IMR-90 (cell line): ENCODE measurements around the gene LYRM2. TPM values are rescaled to one million over a fixed set of nuclear protein-coding genes. Genes with fewer than 3 reads are reported as not detected.

Experiments
- ATAC-seq: fragments of 200-7000 bp; cut with Tn5 transposase; 2 replicates; pipeline ENCODE4 v1.9.1; 2020; ENCODE audit warnings: low read depth, mild to moderate bottlenecking, moderate library complexity
- BruUV-seq: library from RNA; stranded (reverse); fragments of 400-500 nt; replicated peaks from 2 replicates; lab custom pipeline; 2021; lab: Mats Ljungman, UMichigan
- CTCF ChIA-PET: fragments of 300-600 bp; formaldehyde crosslinking; extraction: SDS; loops from one replicate; lab custom pipeline; 2021; ENCODE audit warnings: antibody characterized with exemption; lab: Yijun Ruan, JAX
- POLR2A ChIA-PET: fragments of 300-600 bp; sonication (Branson Sonifier 250); formaldehyde crosslinking; loops from one replicate; lab custom pipeline; 2022; ENCODE audit warnings: antibody characterized with exemption; ENCODE audit not compliant: unreplicated experiment; lab: Charles Lee
- DNase-seq: peaks from one replicate; pipeline ENCODE4 v3.0.0; 2013
- H2AFZ ChIP-seq: replicated peaks from 2 replicates; pipeline ENCODE3; 2013; ENCODE audit warnings: low read length, mild to moderate bottlenecking; ENCODE audit not compliant: poor library complexity
- H2AK5ac ChIP-seq: 2 replicates; pipeline ENCODE4 v1.6.1; 2013; ENCODE audit warnings: low read depth, low read length, inconsistent platforms
- H2AK9ac ChIP-seq: replicated peaks from 2 replicates; pipeline ENCODE3; 2013; ENCODE audit warnings: mild to moderate bottlenecking, low read depth, low read length, moderate library complexity; ENCODE audit not compliant: poor library complexity
- H2BK120ac ChIP-seq: 2 replicates; pipeline ENCODE4 v1.6.1; 2013; ENCODE audit warnings: low read depth, low read length, inconsistent platforms
- H2BK15ac ChIP-seq: 3 replicates; pipeline ENCODE4 v1.6.1; 2013; ENCODE audit warnings: low read depth, low read length, inconsistent platforms
- H2BK20ac ChIP-seq: 2 replicates; pipeline ENCODE4 v1.6.1; 2013; ENCODE audit warnings: low read depth, mild to moderate bottlenecking, inconsistent platforms, low read length, moderate library complexity
- H2BK5ac ChIP-seq: 2 replicates; pipeline ENCODE4 v1.6.1; 2013; ENCODE audit warnings: mild to moderate bottlenecking, low read depth, low read length, inconsistent platforms; ENCODE audit not compliant: poor library complexity, severe bottlenecking
- H3K14ac ChIP-seq: replicated peaks from 2 replicates; pipeline ENCODE4 v1.6.1; 2013; ENCODE audit warnings: low read depth, low read length, inconsistent platforms
- H3K18ac ChIP-seq: 2 replicates; pipeline ENCODE4 v1.6.1; 2013; ENCODE audit warnings: low read depth, low read length, control low read depth
- H3K23ac ChIP-seq: 2 replicates; pipeline ENCODE4 v1.6.1; 2013; ENCODE audit warnings: low read depth, low read length, inconsistent platforms
- H3K27ac ChIP-seq: 2 replicates; pipeline ENCODE4 v1.5.1; 2013; ENCODE audit warnings: mild to moderate bottlenecking, control low read depth, low read length; ENCODE audit not compliant: insufficient read depth
- H3K27me3 ChIP-seq: 2 replicates; pipeline ENCODE4 v1.6.1; 2013; ENCODE audit warnings: low read length; ENCODE audit not compliant: control insufficient read depth, insufficient read depth
- H3K36me3 ChIP-seq: 2 replicates; pipeline ENCODE4 v1.6.1; 2013; ENCODE audit warnings: low read length, mixed read lengths; ENCODE audit not compliant: control insufficient read depth, insufficient read depth
- H3K4ac ChIP-seq: 2 replicates; pipeline ENCODE4 v1.6.1; 2013; ENCODE audit warnings: low read depth, low read length, inconsistent platforms
- H3K4me1 ChIP-seq: 2 replicates; pipeline ENCODE4 v1.6.1; 2013; ENCODE audit warnings: low read length, mixed read lengths; ENCODE audit not compliant: control insufficient read depth, insufficient read depth
- H3K4me2 ChIP-seq: 2 replicates; pipeline ENCODE4 v1.6.1; 2013; ENCODE audit warnings: low read depth, mild to moderate bottlenecking, control low read depth, low read length, moderate library complexity
- H3K4me3 ChIP-seq: 2 replicates; pipeline ENCODE4 v1.5.1; 2013; ENCODE audit warnings: low read depth, mild to moderate bottlenecking, control low read depth, low read length, moderate library complexity; ENCODE audit not compliant: insufficient read depth
- H3K56ac ChIP-seq: 2 replicates; pipeline ENCODE4 v1.6.1; 2013; ENCODE audit warnings: low read length, inconsistent platforms; ENCODE audit not compliant: insufficient read depth; ENCODE audit errors: extremely low read depth
- H3K79me1 ChIP-seq, 2 experiments: 2 replicates each; pipeline ENCODE4 v1.6.1; 2013; ENCODE audit warnings: low read length in 2 of 2, inconsistent platforms in 1 of 2, low read depth in 1 of 2
- H3K9ac ChIP-seq: 2 replicates; pipeline ENCODE4 v1.6.1; 2013; ENCODE audit warnings: low read depth, low read length, control low read depth
- H3K9me1 ChIP-seq: 2 replicates; pipeline ENCODE4 v1.6.1; 2013; ENCODE audit warnings: low read length, inconsistent platforms; ENCODE audit not compliant: insufficient read depth
- H3K9me3 ChIP-seq: 2 replicates; pipeline ENCODE4 v1.6.1; 2013; ENCODE audit warnings: low read length; ENCODE audit not compliant: control insufficient read depth, insufficient read depth
- H4K20me1 ChIP-seq: 2 replicates; pipeline ENCODE4 v1.6.1; 2013; ENCODE audit warnings: low read length, inconsistent platforms; ENCODE audit not compliant: insufficient read depth
- H4K5ac ChIP-seq: 2 replicates; pipeline ENCODE4 v1.6.1; 2013; ENCODE audit warnings: mild to moderate bottlenecking, low read depth, low read length, control low read depth
- H4K8ac ChIP-seq, 2 experiments: 2 replicates each; pipeline ENCODE4 v1.6.1; 2013; ENCODE audit warnings: low read depth in 2 of 2, low read length in 2 of 2, control low read depth in 1 of 2, inconsistent platforms in 1 of 2
- H4K91ac ChIP-seq: 2 replicates; pipeline ENCODE4 v1.6.1; 2013; ENCODE audit warnings: low read depth, low read length, inconsistent platforms; ENCODE audit not compliant: insufficient read depth
- BHLHE40 ChIP-seq: fragments of 150-350 bp; IDR thresholded peaks from 2 replicates; pipeline ENCODE4 v1.6.1; 2016; ENCODE audit warnings: mild to moderate bottlenecking, low read depth, low read length
- CEBPB ChIP-seq: IDR thresholded peaks from 2 replicates; pipeline ENCODE4 v1.6.1; 2012; ENCODE audit warnings: low read depth, low read length, improper control_type of control experiment
- CHD1 ChIP-seq: IDR thresholded peaks from 2 replicates; pipeline ENCODE4 v1.6.1; 2012; ENCODE audit warnings: low read depth, low read length, improper control_type of control experiment
- CTCF ChIP-seq: conservative IDR thresholded peaks from 2 replicates; pipeline ENCODE4 v1.5.1; 2012; ENCODE audit warnings: mild to moderate bottlenecking, low read depth, low read length, improper control_type of control experiment
- FOS ChIP-seq: fragments of 150-350 bp; IDR thresholded peaks from 2 replicates; pipeline ENCODE4 v1.6.1; 2016; ENCODE audit warnings: low read depth, low read length
- MAFK ChIP-seq: IDR thresholded peaks from 2 replicates; pipeline ENCODE4 v1.6.1; 2012; ENCODE audit warnings: low read depth, low read length, improper control_type of control experiment
- MAZ ChIP-seq: IDR thresholded peaks from 2 replicates; pipeline ENCODE4 v1.6.1; 2012; ENCODE audit warnings: low read depth, mild to moderate bottlenecking, low read length, improper control_type of control experiment, moderate library complexity, borderline replicate concordance
- NFE2L2 ChIP-seq: fragments of 150-350 bp; IDR thresholded peaks from 2 replicates; pipeline ENCODE4 v1.6.1; 2016; ENCODE audit warnings: low read depth, mild to moderate bottlenecking, low read length
- POLR2A ChIP-seq: IDR thresholded peaks from 2 replicates; pipeline ENCODE4 v1.6.1; 2012; ENCODE audit warnings: mild to moderate bottlenecking, low read depth, low read length
- RFX5 ChIP-seq: IDR thresholded peaks from 2 replicates; pipeline ENCODE4 v1.8.0; 2012; ENCODE audit warnings: low read depth, mild to moderate bottlenecking, low read length, moderate library complexity
- SMC3 ChIP-seq: fragments of 150-350 bp; IDR thresholded peaks from 2 replicates; pipeline ENCODE4 v1.6.1; 2016; ENCODE audit warnings: low read depth, mild to moderate bottlenecking, antibody characterized with exemption, low read length, moderate library complexity
- WGBS, 2 experiments: methylation state at CpG; one replicate each; pipeline versions ENCODE4 v1.1.5 to v1.1.7; 2013; ENCODE audit warnings: missing lambda C conversion rate in 2 of 2; ENCODE audit not compliant: insufficient read length in 1 of 2; ENCODE audit errors: extremely low coverage in 2 of 2; 5-methylcytosine and 5-hydroxymethylcytosine counted together
- dilution Hi-C: fragments of 300-500 bp; cut with HindIII; formaldehyde crosslinking; loops from one replicate; pipeline ENCODE4 v1.14.3; 2018; ENCODE audit warnings: low sequenced_read_pairs; ENCODE audit not compliant: unreplicated experiment
- in situ Hi-C: fragments of 300-500 bp; cut with MboI; formaldehyde crosslinking; loops from 3 replicates; pipeline ENCODE4 v1.14.3; 2019; ENCODE audit warnings: low sequenced_read_pairs, inconsistent platforms, mixed read lengths
- intact Hi-C: fragments of 100-400 bp; cut with micrococcal nuclease; formaldehyde crosslinking; loops from 2 replicates; pipeline ENCODE4 v1.10.0; 2022
- polyA plus RNA-seq, 3 experiments: library from polyadenylated mRNA; depleted of rRNA; stranded (reverse); fragments of >200 nt; gene quantifications; 2 replicates each; pipeline ENCODE4 v1.2.3, GENCODE V29; 2012; ENCODE audit warnings: low replicate concordance in 1 of 3
- total RNA-seq: library from RNA; depleted of rRNA; stranded (reverse); fragments of >200 nt; gene quantifications from 2 replicates; pipeline ENCODE4 v1.2.3, GENCODE V29; 2012

Gene LYRM2
- total and polyA plus RNA-seq, 2 of the 4 experiments (the other 2 are of a cell fraction) = 14.0 to 24.0 TPM

GRCh38 chr6:89567630-89568390 lies 70.7 kb downstream of the LYRM2 start:
- H4K8ac ChIP-seq = no peak overlapping the region
- intact Hi-C loops = no loop called here
- H3K9ac ChIP-seq = no peak overlapping the region
- H3K27ac ChIP-seq = no peak overlapping the region
- CTCF ChIA-PET = interaction anchor here (0.6 kb wide), 1 partner anchor 267 kb away, joined by 3 read pairs; no protein-coding TSS in a partner anchor
- H3K56ac ChIP-seq = no peak overlapping the region
- H3K27me3 ChIP-seq = no peaks in the 10 kb centered on the region; the same call in 1 of the 2 replicates
- H3K9me3 ChIP-seq = no peaks in the 10 kb centered on the region
- H4K91ac ChIP-seq = no peak overlapping the region
- DNase-seq (no peak), ATAC-seq (no peak)
- no peak overlapping the region for H2AK9ac ChIP-seq
- no peak overlapping the region for H2AK5ac ChIP-seq
- H3K4me3 ChIP-seq = no peak overlapping the region
- H2AFZ ChIP-seq = no peak overlapping the region
- TF ChIP-seq CEBPB (no peak), MAZ (no peak), NFE2L2 (no peak), BHLHE40 (no peak), FOS (no peak), SMC3 (no peak), CHD1 (no peak), MAFK (no peak), POLR2A (no peak), RFX5 (no peak), CTCF (no peak)
- POLR2A ChIA-PET = no interaction called here
- H3K14ac ChIP-seq = no peak overlapping the region
- no TSS peak for BruUV-seq
- no peaks in the 10 kb centered on the region for H3K79me1 ChIP-seq
- no peaks in the 10 kb centered on the region for H3K9me1 ChIP-seq
- in situ Hi-C loops = no loop called here
- no peak overlapping the region for H4K5ac ChIP-seq
- no peak overlapping the region for H2BK5ac ChIP-seq
- H3K18ac ChIP-seq = no peak overlapping the region
- H3K36me3 ChIP-seq = no peaks in the 10 kb centered on the region
- H3K4me2 ChIP-seq = no peak overlapping the region
- no peak overlapping the region for H2BK15ac ChIP-seq
- WGBS, 2 experiments = no CpG with 5 or more reads among the region's 6 CpGs
- dilution Hi-C loops = no loop called here
- H3K4ac ChIP-seq = no peak overlapping the region
- no peak overlapping the region for H3K23ac ChIP-seq
- no peak overlapping the region for H2BK20ac ChIP-seq
- H4K20me1 ChIP-seq = no peaks in the 10 kb centered on the region
- no peaks in the 10 kb centered on the region for H3K4me1 ChIP-seq
- no peak overlapping the region for H2BK120ac ChIP-seq
